ENCODE data around the gene TNS3.

DNA sequence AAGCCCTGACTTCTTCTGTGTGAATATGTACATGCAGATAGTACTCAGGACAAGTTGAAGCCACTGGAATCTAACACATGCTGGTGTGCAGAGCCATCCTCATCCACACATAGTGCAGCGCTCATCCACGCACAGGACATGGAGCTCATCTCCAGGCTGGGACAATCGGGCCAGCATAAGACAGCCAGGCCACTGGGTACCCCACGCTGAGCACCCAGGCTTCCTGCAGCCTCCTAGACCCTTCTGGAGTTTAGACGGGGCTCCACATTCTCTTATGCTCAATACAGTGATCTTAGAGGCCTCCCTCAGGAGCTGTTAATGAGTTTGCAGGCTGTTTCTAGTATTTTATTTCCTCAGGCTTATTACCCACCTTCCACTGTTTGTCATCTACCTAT, 238.9 kb downstream of the TNS3 start:
- no peak for TF ChIP-seq POLR2A (IDR thresholded peaks at IDR 0.05; ENCODE audit: low read depth, low read length)
- TF ChIP-seq JUN (IDR thresholded peaks at IDR 0.05; ENCODE audit: borderline replicate concordance, insufficient read depth, insufficient read length, low read depth), result no peak
- TF ChIP-seq, protein P1, sequence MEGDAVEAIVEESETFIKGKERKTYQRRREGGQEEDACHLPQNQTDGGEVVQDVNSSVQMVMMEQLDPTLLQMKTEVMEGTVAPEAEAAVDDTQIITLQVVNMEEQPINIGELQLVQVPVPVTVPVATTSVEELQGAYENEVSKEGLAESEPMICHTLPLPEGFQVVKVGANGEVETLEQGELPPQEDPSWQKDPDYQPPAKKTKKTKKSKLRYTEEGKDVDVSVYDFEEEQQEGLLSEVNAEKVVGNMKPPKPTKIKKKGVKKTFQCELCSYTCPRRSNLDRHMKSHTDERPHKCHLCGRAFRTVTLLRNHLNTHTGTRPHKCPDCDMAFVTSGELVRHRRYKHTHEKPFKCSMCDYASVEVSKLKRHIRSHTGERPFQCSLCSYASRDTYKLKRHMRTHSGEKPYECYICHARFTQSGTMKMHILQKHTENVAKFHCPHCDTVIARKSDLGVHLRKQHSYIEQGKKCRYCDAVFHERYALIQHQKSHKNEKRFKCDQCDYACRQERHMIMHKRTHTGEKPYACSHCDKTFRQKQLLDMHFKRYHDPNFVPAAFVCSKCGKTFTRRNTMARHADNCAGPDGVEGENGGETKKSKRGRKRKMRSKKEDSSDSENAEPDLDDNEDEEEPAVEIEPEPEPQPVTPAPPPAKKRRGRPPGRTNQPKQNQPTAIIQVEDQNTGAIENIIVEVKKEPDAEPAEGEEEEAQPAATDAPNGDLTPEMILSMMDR (IDR thresholded peaks at IDR 0.05; ENCODE audit: extremely low read depth in 1 of 2, insufficient read depth in 1 of 2, low read depth in 1 of 2, low read length in 2 of 2), result no peak
- no peak for TF ChIP-seq POLR2AphosphoS5 (IDR thresholded peaks at IDR 0.05; ENCODE audit: insufficient read depth, low read depth, low read length)

All from endothelial cell of umbilical vein (primary cell).